T-helper 22 cell (primary cell): ENCODE results near the gene NEK4.

Source experiments
- DNase-seq: peaks from one replicate; pipeline ENCODE4 v3.0.0-alpha.2; 2020; ENCODE audit warnings: low read depth

Gene NEK4

GRCh38 chr3:52792961-52793695, 22.4 kb upstream of the NEK4 start:
- no peak for DNase-seq

- no peak for DNase-seq
These were observed 21.7 kb upstream of the NEK4 start for GRCh38 chr3:52792413-52792812.

GRCh38 chr3:52791928-52792327, 21.2 kb upstream of the NEK4 start:
- DNase-seq, result no peak

GRCh38 chr3:52791366-52791765, 20.6 kb upstream of the NEK4 start:
- no peak for DNase-seq

- DNase-seq, result no peak
These were observed 20.0 kb upstream of the NEK4 start for GRCh38 chr3:52790741-52791140.

- no peak for DNase-seq
These were observed 19.6 kb upstream of the NEK4 start for GRCh38 chr3:52790337-52790736.

GRCh38 chr3:52789746-52790040, 19.0 kb upstream of the NEK4 start:
- DNase-seq, result no peak

GRCh38 chr3:52788890-52789745, 18.4 kb upstream of the NEK4 start:
- no peak for DNase-seq

GRCh38 chr3:52787672-52788625, 17.2 kb upstream of the NEK4 start:
- DNase-seq, result no peak

- DNase-seq, result no peak
These were observed 16.5 kb upstream of the NEK4 start for GRCh38 chr3:52787246-52787645.

GRCh38 chr3:52786330-52787215, 15.8 kb upstream of the NEK4 start:
- no peak for DNase-seq

GRCh38 chr3:52784931-52785590, 14.3 kb upstream of the NEK4 start:
- DNase-seq, result no peak

- no peak for DNase-seq
These were observed 13.4 kb upstream of the NEK4 start for GRCh38 chr3:52784021-52784621.

- DNase-seq, result no peak
These were observed 12.4 kb upstream of the NEK4 start for GRCh38 chr3:52783211-52783555.

GRCh38 chr3:52782412-52783210, 11.9 kb upstream of the NEK4 start:
- DNase-seq, result no peak

GRCh38 chr3:52781741-52782140, 11.0 kb upstream of the NEK4 start:
- DNase-seq, result no peak

GRCh38 chr3:52779837-52780585, 9.3 kb upstream of the NEK4 start:
- no peak for DNase-seq

- DNase-seq, result no peak
These were observed 8.5 kb upstream of the NEK4 start for GRCh38 chr3:52779011-52779836.
